GM19099 (cell line): Measurements from ENCODE around the gene FBXO42.

ENCODE experiments used
- POLR2A ChIP-seq: IDR thresholded peaks from 3 replicates; pipeline ENCODE4 v1.6.1; 2011; ENCODE audit warnings: low read depth; ENCODE audit not compliant: insufficient read length; ENCODE audit errors: extremely low read depth

The FBXO42 gene

DNA sequence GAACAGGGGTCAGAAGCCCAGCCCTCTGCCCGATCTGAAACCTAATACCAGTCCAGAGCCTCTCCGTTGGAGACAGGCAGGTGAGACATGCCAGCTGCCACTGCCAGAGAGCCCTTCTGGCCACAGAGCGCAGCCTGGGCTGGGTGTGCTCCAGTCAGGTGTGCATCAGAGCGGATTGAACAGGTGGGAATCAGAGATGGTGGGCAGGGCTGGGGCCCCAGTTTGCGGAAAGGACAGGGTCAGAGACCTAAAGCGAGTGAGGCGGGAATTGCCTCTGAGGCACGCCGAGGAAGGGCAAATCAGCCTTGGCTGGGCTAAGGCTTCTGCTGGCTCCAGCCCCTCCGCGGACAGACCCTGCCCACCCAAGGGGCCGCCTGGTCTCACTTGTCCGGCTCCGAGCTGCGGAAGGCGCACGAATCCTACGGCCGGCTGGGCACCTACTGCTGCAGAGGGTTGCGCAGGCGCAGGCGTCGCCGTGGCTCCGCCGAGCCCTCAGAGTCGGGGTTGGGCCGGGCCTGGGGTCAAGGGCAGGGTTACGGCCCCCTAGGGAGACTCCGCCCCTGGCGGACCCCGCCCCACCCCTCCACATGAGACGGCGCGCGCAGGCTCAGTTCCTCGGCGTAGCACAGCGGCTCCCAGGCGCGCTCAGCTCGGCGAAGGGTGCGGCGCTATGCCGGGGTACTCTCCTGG is 125.6 kb downstream of the FBXO42 start:
- TF ChIP-seq POLR2A = no peak

DNA sequence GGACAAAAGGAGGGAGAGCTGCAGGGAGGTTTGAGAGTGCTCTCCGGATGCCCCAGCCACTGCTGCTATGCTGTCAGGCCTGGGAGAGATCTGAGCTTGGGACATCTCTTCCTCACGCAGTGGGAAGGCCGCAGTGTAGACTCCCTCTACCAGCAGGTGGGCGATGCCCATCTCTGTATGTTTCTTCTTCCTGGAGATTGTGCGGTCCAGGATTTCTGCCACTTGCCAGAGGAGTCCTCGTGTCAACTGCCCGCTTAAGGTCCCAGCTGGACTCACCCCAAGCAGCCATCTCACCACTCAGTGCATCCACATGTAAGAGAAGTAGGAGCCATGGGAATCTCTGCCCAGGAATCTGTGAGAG is 126.2 kb downstream of the FBXO42 start:
- no peak for TF ChIP-seq POLR2A

DNA sequence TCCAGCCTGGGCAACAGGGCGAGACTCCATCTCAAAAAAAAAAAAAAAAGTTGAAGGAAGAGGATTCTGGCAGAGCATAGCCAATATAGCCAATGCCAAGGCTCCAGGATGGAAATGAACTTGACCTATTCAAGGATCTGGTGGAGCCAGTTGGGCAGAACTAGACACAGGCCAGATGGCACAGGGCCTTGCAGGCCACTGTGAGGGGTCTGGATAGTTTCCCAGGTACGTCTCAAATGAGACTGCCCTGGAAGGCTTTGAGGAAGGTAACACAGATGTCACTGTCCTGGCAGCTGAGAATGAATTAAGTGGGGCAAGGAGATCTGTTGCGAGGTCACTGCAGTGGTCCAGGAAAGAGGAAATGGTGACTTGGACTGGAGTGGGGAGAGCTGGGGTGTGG is 127.8 kb downstream of the FBXO42 start:
- no peak for TF ChIP-seq POLR2A

DNA sequence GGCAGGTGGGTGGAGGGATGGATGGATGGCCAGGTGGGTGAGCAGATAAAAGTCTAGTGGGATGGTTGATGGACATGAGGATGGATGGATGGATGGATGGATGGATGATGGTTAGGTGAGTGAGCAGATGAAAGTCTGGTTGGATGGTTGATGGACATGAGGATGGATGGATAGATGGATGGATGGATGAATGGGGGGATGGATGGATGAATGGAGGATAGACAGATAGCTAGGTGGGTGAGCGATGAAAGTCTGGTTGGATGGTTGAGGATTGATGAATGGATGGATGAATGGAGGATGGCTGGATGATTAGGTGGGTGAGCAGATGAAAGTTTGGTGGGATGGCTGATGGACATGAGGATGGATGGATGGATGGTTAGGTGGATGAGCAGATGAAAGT is 130.8 kb downstream of the FBXO42 start:
- no peak for TF ChIP-seq POLR2A

DNA sequence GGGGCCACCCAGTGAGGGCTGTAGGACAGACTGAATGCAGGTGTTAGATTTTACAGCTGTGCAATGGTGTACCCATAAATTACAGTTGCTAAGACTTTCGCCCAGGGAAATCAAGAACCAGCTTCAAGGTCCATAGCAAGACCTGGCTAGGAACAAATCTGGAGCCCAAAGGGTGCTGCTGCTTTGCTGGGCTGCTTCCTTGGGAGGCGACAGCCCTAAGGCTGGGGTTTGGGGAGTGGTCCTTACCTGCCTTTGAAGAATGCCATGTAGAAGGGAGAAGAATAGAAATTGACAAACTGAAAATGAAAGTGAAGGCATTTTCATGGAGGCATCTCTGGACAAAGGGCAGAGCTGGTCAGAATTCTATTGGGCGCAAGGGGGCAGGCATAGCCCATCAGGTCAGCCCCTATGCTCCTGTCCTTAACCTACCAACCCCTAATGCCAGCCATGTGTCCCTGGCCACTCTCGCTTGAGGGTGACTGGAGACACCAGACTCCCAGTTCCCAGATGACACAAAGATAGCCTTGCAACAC is 132.2 kb downstream of the FBXO42 start:
- TF ChIP-seq POLR2A = no peak

DNA sequence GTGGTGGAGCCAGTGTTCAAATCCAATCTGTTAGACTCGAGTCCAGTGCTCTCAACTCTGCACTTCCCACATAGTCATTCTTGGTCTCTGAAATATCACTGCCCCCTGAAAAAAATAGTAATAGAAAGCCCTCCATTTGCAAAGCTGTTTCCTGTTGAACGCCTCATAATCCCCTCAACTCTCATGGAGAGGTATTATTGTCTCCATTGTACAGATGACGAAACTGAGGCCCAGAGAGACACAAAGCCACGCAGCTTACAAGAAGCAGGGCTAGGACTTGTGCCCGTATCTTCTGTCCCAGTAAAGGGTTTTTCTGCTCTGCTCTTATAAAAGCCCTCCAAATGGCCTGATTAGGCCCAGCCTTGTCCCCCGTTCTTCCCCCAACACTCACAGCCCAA is 133.6 kb downstream of the FBXO42 start:
- no peak for TF ChIP-seq POLR2A

DNA sequence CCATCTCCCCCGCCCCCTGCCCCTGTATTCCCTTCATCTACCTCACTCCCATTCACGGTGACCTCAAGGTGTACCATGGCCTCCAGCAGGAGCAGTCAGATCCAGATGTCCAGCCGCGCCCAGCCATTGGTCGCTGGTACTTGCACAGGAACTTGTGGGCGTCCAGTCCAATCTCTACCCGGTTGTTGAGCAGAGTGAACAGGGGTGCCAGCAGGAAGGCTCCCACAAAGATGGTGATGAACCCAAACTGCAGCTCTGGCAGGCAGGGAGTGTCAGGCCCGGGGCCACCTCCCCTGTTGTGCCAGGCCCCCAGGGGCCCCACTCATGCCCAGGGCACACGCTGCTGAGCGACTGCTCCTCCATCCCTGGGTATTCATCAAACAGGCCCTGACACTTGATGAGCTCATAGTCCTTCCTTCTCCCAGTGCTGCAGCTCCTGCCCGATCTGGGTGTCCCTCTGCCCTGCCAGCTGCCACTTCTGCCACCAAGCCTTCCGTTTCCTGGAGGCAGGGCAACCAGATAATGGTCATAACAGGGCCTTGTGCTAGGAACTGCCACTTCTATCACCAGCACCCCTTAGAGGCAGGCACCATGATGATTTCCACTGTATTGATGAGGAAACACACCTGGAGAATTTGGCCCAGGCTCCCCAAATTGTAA is 134.1 kb downstream of the FBXO42 start:
- no peak for TF ChIP-seq POLR2A

DNA sequence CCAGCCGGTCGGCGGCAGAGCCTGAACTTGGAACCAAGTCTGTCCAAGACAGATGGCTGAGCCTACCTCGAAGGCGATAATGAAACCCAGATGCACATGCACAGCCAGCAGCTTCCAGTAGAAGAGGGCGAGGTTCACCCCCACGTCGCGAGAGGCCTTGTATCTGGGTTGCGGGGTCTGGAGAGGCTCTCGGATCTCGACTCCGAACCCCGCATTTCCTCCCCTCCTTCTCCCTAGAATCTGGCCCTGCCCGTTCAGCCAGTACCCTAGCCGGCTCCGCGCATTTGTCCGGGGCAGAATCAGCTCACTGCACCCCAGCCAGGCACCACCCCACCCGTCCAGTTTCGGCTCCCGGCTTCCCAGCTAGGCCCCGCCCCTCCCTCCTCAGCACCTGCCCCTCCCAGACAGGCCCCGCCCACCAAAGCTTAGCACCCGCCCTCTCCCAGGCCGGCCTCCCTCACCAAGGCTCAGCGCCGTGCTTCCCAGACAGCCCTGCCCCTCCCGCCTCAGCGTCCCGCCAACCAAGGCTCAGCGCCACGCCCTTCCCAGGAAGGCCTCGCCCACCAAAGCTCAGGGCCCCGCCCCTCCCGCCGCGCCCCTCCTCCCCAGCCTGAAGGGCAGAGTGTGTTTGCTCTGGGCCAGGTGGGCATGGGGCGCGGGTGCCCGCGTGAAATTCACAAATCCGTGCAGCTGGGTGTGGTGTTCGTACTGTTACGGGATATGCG is 135.1 kb downstream of the FBXO42 start:
- peak; percentile 58 for TF ChIP-seq POLR2A

DNA sequence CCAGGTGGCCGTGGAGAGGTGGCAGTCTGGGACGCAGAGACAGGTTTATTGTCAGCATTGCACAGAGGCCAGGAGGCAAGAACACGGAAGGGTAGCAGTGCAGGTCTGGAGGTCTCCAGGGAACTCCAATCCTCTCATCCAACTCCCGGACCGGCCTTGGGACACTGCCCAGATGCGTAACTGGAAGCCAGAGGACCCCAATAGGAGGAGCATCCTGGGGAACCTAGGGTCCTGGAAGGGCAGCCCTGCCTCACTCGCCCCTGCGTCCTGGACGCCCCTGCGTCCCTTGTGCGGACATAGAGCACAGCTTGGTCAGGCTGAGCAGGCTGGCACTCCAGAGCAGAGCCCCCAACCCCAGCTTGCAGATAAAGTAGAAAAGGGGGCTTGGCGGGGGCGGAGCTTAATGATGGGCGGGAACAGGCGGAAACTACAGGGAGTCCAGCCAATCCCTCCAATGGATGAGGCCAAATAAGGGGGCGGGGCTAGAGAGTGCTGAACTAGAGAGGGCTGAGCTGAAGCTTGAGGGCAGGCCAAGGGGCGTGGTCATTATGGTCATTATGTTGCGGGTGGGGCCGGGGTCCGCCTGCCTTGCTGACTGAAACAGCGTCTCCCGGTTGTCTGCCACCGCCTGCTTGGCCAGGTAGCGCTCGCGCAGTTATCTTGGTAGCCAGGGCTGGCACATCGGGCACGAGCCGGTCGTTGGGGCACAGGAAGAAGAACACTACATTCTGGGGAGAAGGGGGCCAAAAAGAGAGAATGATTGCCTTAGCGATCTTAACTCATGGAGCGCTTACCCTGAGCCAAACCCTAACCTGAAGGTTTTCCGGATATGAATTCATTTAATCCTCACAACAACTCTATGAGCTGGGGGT is 136.2 kb downstream of the FBXO42 start:
- no peak for TF ChIP-seq POLR2A

DNA sequence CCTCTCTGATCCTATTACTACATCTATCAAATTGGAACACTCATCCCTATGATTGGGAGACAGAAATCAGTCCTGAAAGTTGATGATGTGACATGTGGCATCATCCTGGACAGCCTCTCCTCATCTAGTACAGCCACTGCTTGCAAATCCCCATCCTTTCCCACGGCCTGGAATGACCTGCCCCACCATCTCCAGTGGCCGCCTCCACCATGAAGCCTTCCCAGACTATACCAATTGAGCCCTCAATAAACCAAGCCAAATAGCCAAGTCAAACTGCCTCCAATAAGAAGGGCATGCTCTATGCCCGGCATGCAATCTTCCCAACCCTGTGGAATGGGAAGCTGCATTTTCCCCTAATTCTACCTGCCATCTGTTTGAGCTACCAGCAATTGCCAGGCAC is 139.3 kb downstream of the FBXO42 start:
- no peak for TF ChIP-seq POLR2A

DNA sequence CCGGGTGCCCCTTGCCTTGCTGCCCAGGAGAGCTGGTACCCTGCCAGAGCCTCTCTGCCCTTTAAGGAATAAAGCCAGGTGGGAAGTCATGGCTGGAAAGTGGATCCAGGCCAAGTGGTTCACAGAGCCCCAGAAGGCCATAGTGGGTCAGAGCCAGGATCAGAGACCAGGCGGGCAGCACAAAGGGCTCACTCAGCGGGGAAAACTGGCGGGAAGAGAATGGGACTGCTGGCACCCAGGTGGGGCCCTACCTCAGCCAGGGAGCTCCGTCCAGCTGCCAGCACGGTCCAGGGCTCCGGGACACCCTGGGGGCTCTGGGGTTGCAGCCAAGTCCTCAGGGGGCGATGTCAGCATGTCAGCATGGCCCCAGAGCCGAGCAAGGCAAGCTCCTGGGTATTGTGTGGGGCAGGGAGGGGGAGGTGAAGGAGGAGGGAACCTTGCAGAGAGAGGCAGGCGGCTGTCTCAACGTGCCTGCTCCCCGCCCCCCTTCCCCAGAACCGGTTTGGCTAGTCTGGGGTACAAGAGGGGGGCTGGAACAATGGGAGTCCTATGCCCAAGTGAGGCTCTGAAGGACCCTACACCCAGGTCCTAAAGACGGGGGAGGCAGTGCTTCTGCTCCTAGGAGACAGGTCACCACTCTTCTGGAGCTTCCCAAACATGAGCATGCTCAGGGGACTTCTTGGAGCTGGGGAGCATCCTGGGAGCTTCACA is 139.9 kb downstream of the FBXO42 start, which contains the start of gene ARHGEF19:
Gene ARHGEF19 (minus strand): TSS at position 402 of the 711 bp plus-strand sequence. CDS start 3,598 bp downstream, outside the sequence.
- no peak for TF ChIP-seq POLR2A

DNA sequence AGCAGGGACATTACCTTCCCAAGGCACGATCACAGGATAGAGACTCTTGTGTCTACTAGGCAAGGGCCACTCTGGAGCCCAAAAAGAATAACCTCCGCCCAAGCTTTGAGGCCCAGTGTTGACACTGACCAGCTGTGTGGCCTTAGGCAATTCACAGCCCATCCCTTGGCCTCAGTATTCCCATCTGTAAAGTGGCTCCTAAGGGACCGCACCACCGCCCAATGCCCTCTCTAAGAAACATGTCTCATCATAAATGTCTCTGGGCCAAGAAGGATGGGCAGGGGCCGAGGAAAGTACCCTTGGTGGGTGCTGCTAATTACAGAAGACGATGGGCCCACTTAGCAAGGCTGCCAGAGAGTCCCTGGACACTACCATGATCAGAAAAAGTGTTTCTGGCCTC is 140.5 kb downstream of the FBXO42 start:
- TF ChIP-seq POLR2A = no peak

DNA sequence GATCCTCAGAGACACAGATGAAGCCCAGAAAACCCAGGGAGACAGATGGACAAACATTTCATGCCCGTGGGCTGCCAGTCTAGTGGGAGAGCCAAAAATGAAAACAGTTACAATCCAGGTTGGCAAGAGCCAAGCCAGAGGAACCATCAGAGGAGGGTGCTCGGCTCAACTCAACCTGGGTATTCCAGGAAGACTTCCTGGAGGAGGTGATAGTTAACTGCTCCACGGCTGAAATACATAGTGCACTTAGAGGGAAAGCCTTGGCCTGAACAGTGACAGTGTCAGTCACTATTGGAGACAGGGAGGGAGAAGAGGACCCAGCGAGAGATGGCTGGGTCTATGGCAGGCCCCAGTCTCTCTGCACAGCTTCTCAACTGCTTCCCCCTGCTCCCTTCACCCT is 141.7 kb downstream of the FBXO42 start:
- TF ChIP-seq POLR2A = no peak

DNA sequence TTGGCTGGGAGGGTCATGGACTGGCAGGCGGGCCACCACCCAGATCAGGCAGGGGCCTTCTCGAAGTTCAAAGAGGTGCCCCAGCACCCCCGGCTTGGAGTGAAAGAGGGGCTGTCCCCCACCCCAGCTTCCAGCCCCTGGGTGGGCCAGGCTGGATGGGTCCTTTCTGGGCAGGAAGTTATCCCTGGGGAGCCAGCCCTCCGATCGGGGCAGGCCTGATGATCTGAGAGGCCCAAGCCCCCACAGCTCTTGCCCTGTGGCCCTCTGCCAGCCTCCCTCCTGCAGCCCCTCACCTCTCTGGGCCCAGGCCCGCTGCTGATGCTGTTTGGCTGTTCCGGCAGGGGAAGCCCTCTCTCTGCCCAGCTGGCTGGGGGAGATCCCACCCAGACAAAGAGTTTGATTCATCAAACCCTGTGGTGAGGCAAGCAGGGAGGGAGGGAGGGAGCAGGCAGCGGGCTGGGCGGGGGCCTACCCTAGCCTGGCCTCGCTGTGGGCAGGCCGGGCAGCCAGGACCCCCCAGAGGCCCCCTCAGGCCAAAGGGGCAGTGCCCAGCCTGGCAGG is 142.4 kb downstream of the FBXO42 start:
- no peak for TF ChIP-seq POLR2A
